ENCODE measurements around the gene RNF183.

- TF ChIP-seq CTCF (conservative IDR thresholded peaks at IDR 0.05 in 1 of 2, IDR thresholded peaks at IDR 0.05 in 1 of 2; ENCODE audit: low read depth in 1 of 2, low read length in 2 of 2) (no peak), EZH2 (IDR thresholded peaks at IDR 0.05; ENCODE audit: low read length, missing control alignments) (no peak)
Observed at GRCh38 chr9:113269355-113269754, 33.8 kb downstream of the RNF183 start.
